Hepatocyte (in vitro differentiated cells): ENCODE data around the gene APPL2.

Experiments
- EZH2 ChIP-seq: fragments of 200-600 bp; sonication (generic); IDR thresholded peaks from 2 replicates; pipeline ENCODE4 v1.6.1; 2016; ENCODE audit warnings: antibody characterized with exemption, mild to moderate bottlenecking, borderline replicate concordance
- EZH2phosphoT487 ChIP-seq: fragments of 200-600 bp; sonication (generic); IDR thresholded peaks from one replicate; pipeline ENCODE4 v1.6.1; 2018; ENCODE audit warnings: antibody characterized with exemption, mild to moderate bottlenecking, low read depth, moderate library complexity; ENCODE audit not compliant: unreplicated experiment, severe bottlenecking
- TF ChIP-seq, protein P1 (sequence below): fragments of 200-600 bp; sonication (generic); IDR thresholded peaks from 2 replicates; pipeline ENCODE4 v1.5.1; 2016; ENCODE audit warnings: antibody characterized with exemption, mild to moderate bottlenecking; ENCODE audit not compliant: poor library complexity

DNA sequence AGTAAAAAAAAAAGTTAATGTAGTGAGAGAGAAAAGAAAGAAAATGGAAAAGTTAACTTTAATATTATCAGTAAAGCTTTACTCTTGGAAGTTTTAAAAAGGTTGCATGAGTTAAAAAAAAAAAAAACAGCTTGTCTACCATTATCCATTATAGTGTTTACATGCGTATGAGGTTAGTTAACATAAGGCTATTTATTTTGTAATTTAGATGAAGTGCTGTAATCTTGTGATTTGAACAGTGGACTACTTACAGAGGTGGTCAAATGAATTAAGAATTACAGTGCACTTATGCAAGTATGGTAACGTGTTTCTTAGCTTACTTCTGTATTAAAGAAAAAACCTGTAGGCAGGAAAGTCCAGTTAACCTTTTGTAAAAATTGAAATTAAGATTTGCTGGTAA lies 97.7 kb downstream of the APPL2 start:
- TF ChIP-seq, protein P1, sequence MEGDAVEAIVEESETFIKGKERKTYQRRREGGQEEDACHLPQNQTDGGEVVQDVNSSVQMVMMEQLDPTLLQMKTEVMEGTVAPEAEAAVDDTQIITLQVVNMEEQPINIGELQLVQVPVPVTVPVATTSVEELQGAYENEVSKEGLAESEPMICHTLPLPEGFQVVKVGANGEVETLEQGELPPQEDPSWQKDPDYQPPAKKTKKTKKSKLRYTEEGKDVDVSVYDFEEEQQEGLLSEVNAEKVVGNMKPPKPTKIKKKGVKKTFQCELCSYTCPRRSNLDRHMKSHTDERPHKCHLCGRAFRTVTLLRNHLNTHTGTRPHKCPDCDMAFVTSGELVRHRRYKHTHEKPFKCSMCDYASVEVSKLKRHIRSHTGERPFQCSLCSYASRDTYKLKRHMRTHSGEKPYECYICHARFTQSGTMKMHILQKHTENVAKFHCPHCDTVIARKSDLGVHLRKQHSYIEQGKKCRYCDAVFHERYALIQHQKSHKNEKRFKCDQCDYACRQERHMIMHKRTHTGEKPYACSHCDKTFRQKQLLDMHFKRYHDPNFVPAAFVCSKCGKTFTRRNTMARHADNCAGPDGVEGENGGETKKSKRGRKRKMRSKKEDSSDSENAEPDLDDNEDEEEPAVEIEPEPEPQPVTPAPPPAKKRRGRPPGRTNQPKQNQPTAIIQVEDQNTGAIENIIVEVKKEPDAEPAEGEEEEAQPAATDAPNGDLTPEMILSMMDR: no peak
- no peak for TF ChIP-seq EZH2
- no peak for TF ChIP-seq EZH2phosphoT487
